Fibroblast of pulmonary artery (primary cell): ENCODE measurements around the gene UTS2R.
"Not testable (repeated sequence)": the region's sequence is repeated elsewhere in the genome, so short reads cannot be mapped to it uniquely, and the experiment has no call there.

Experiments
- DNase-seq: peaks from one replicate; pipeline ENCODE4 v3.0.0-alpha.2; 2010; ENCODE audit warnings: low read depth
- H3K4me3 ChIP-seq: replicated peaks from 2 replicates; pipeline ENCODE4 v1.5.1; 2011; ENCODE audit warnings: low read depth, mild to moderate bottlenecking, control low read depth, low read length, moderate library complexity
- TF ChIP-seq, protein P1 (sequence below): IDR thresholded peaks from 2 replicates; pipeline ENCODE4 v1.5.1; 2011; ENCODE audit warnings: mild to moderate bottlenecking, control low read depth, low read length, inconsistent platforms; ENCODE audit errors: missing control alignments

UTS2R gene

GRCh38 chr17:82408288-82408937, 36.8 kb downstream of the UTS2R start:
- TF ChIP-seq, protein P1, sequence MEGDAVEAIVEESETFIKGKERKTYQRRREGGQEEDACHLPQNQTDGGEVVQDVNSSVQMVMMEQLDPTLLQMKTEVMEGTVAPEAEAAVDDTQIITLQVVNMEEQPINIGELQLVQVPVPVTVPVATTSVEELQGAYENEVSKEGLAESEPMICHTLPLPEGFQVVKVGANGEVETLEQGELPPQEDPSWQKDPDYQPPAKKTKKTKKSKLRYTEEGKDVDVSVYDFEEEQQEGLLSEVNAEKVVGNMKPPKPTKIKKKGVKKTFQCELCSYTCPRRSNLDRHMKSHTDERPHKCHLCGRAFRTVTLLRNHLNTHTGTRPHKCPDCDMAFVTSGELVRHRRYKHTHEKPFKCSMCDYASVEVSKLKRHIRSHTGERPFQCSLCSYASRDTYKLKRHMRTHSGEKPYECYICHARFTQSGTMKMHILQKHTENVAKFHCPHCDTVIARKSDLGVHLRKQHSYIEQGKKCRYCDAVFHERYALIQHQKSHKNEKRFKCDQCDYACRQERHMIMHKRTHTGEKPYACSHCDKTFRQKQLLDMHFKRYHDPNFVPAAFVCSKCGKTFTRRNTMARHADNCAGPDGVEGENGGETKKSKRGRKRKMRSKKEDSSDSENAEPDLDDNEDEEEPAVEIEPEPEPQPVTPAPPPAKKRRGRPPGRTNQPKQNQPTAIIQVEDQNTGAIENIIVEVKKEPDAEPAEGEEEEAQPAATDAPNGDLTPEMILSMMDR: no peak
- H3K4me3 ChIP-seq: no peak overlapping the region
- DNase-seq: no peak

- DNase-seq: no peak
- TF ChIP-seq, protein P1: no peak
- H3K4me3 ChIP-seq: no peak overlapping the region
These were observed 37.4 kb downstream of the UTS2R start for GRCh38 chr17:82408938-82409318.

GRCh38 chr17:82410014-82410716, 38.6 kb downstream of the UTS2R start:
- no peak for DNase-seq
- no peak overlapping the region for H3K4me3 ChIP-seq
- TF ChIP-seq, protein P1: no peak

DNA sequence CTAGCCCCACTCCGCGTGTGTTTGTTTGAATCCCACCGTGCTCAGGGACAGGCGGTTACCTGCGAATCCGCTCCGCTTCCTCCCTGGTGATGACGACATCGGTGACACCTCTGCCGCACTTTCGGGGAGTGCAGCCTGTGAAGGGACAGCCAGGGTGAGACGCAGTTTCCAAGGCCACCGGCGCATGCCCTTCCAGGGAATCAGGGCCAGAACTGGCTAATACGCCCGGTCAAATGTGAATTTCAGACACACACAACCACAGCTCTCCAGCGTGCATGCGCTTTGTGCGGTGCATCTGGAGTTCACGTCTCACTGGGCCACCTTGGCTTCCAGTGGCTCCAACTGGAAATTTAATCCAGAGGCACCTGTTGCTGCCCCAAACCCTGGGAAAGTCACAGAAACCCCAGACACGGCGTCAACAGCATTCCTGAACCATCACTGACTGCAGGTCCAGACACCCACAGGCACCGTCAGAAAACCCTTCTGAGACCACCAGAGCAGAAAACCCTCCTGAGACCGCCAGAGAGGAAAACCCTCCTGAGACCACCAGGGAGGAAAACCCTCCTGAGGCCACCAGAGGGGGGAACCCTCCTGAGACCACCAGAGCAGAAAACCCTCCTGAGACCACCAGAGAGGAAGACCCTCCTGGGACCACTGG, 40.0 kb downstream of the UTS2R start:
- no peak overlapping the region for H3K4me3 ChIP-seq
- no peak for DNase-seq
- TF ChIP-seq, protein P1: no peak

DNA sequence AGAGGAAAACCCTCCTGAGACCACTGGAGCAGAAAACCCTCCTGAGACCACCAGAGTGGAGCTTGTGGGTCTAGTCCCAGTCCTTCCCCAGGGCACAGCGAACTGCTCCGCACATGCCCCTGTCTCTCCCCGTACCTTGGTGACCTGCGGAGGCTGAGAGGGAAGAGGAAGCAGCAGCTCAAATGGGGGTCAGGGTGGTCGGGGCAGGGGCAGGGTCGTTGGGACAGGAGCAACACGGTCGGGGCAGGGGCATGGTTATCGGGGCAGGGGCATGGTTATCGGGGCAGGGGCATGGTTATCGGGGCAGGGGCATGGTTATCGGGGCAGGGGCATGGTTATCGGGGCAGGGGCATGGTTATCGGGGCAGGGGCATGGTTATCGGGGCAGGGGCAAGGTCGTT, 40.5 kb downstream of the UTS2R start:
- DNase-seq, H3K4me3 ChIP-seq: not testable (repeated sequence)

DNA sequence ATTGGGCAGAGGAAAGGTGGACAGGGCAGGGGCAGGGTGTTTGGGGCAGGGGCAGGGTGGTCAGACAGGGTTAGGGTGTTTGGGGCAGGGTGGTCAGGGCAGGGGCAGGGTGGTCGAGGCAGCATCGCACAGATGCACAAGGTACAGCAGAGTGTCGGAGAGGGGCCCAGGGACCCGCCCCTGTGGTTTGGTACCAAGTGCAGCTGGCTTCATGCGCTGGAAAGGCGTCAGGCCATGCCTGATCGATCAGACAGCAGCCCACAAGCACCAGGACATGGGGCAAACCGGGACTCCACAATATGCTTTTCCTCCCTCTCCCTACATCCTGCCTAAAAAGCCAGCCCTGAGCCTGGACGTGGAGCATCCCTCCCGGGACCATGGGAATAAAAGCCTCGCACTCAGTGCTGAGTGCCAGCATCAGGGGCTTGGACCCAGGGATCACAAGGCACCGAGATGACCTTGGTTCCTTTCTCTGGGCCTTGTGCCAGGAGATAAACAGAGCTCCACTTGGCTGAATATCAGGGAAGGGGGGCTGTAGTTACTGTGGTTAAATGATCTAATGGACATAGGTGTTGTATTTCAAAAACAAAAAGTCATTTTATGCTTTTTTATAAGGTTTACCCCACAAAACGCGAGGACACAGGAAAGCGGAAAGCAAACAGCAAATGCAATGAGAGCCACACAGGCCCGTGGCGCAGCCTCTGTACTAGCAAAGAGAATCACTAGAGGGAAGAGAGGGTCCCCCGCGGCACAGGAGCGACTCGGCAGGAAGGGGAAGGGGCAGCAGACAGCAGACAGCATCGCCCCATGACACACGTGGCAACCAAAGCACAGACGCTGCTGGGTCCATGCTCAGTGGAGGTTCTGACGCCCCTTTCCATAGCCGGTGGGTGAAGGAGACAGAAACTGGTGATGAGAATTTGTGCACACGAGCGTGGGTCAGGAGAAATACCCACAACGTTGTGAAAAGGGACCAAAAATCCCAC, 41.3 kb downstream of the UTS2R start:
- TF ChIP-seq, protein P1: no peak
- no peak for DNase-seq
- no peak overlapping the region for H3K4me3 ChIP-seq
